Brain microvascular endothelial cell (primary cell): Measurements from ENCODE around the gene JUP.
A peak's percentile ranks its signal among the peaks of the same experiment; 100 is the strongest.
"Not testable (repeated sequence)": the region's sequence is repeated elsewhere in the genome, so short reads cannot be mapped to it uniquely, and the experiment has no call there.

Source experiments
- DNase-seq: peaks from one replicate; pipeline ENCODE4 v3.0.0-alpha.2; 2020
- H3K27ac ChIP-seq: fragments of 250-450 bp; sonication (Bioruptor Pico); 2 replicates; pipeline ENCODE4 v1.5.1; 2020; ENCODE audit warnings: mild to moderate bottlenecking, moderate library complexity
- H3K27me3 ChIP-seq: fragments of 250-450 bp; sonication (Bioruptor Pico); replicated peaks from 2 replicates; pipeline ENCODE4 v1.5.1; 2020; ENCODE audit warnings: mild to moderate bottlenecking
- H3K36me3 ChIP-seq: fragments of 250-450 bp; sonication (Bioruptor Pico); replicated peaks from 2 replicates; pipeline ENCODE4 v1.5.1; 2020; ENCODE audit warnings: mild to moderate bottlenecking
- H3K4me3 ChIP-seq: 2 replicates; pipeline ENCODE4 v1.5.1; 2011; ENCODE audit warnings: low read depth, mild to moderate bottlenecking, control low read depth, low read length, moderate library complexity
- in situ Hi-C: cut with HindIII; loops from 2 replicates; pipeline ENCODE4 v1.10.0; 2017; ENCODE audit warnings: low sequenced_read_pairs, low pct_ligation_motif_present
- TF ChIP-seq, protein P1 (sequence below): IDR thresholded peaks from 2 replicates; pipeline ENCODE4 v1.5.1; 2011; ENCODE audit warnings: low read depth, mild to moderate bottlenecking, moderate library complexity, low read length, control low read depth, inconsistent platforms; ENCODE audit errors: missing control alignments

JUP gene

DNA sequence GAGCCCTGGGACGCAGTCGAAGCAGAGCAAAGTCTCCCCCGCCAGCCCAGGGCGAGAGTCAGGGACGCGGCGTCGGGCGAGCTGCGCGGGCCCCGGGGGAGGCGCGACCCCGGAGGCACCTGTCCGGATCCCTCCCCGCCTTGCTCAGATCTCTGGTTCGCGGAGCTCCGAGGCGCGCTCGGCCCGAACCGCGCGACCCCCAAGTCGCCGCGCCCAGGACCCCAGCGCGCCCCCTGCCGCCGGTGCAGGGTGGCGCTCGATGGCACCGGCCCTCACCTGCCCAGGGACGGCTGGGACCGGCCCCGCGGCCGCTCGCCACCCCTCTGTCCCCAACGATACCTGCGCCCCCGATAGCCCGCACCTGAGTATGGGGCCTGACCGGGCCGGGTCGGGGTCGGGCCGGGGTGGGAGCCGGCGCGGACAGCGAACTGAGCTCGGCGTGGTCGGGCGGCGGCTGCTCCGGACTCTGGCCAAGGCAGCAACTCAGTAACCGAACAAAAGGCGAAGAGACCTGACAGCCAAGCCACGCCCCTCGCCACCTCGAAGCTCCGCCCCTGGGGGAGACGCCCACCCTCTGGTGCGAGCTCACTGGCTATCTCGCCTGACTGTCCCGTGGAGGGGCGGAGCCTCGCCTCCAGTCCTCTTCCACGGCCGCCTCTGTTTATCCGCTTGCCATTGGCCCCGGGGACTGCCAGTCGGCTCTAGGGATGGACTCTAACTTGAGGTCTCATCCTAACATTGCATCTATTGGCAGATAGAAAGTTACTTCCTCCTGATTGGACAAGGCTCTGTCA lies at the start of gene JUP:
Gene JUP (minus strand): TSS at position 485 of the 794 bp plus-strand sequence. CDS start 14,857 bp downstream, outside the sequence.
- no peaks in the 10 kb centered on the region for H3K27me3 ChIP-seq
- in situ Hi-C loops: no loop called here
- peak; percentile 100 for DNase-seq
- peak within 1 kb of the TSS; percentile 81 for H3K4me3 ChIP-seq
- TF ChIP-seq, protein P1, sequence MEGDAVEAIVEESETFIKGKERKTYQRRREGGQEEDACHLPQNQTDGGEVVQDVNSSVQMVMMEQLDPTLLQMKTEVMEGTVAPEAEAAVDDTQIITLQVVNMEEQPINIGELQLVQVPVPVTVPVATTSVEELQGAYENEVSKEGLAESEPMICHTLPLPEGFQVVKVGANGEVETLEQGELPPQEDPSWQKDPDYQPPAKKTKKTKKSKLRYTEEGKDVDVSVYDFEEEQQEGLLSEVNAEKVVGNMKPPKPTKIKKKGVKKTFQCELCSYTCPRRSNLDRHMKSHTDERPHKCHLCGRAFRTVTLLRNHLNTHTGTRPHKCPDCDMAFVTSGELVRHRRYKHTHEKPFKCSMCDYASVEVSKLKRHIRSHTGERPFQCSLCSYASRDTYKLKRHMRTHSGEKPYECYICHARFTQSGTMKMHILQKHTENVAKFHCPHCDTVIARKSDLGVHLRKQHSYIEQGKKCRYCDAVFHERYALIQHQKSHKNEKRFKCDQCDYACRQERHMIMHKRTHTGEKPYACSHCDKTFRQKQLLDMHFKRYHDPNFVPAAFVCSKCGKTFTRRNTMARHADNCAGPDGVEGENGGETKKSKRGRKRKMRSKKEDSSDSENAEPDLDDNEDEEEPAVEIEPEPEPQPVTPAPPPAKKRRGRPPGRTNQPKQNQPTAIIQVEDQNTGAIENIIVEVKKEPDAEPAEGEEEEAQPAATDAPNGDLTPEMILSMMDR: peak; percentile 10
- peak within 1 kb of the TSS; percentile 47 for H3K27ac ChIP-seq
- no peaks in the 10 kb centered on the region for H3K36me3 ChIP-seq

DNA sequence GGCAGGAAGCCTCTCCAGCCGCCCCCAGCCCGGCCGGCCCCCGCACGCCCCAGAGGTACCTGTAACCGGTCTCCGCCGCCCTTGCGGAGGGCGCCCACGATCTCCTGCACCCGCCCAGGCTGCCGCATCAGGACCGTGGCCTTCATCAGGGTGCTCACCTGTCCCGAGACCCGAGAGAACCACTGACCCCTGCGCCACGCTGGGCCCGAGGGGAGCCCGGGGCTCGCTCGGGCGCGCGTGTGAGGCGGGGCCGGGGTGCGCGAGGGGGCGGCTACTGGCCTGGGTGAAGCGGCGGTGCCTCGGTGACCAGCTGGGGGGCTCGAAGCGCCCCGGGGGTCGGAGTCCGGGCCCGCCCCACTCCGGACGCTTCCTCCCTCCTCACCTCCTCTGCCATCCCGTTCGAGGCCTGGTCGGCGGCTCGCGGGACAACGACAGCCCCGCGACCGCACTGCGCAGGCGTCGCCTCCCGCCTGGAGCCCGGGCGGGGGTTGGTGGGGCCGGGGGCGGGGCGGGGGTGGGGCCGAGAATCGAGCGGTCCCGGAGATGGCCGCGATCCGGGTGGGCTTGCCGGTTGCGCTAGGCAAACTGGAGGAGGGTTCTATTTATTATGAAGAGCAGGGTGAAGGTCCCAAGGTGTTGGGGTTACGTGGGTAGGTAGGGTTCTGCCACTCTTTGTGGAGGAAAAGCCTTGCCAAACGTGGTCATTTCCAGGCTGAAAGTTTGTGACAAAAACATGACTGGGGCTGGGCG lies 49.5 kb upstream of the JUP start, which contains the start of gene NT5C3B:
Gene NT5C3B (minus strand): TSS at position 433 of the 750 bp plus-strand sequence. CDS start 39 bp downstream, at position 394.
- H3K4me3 ChIP-seq: peak within 1 kb of the TSS; percentile 75
- TF ChIP-seq, protein P1: no peak
- H3K27ac ChIP-seq: no peak within 1 kb of the TSS

DNA sequence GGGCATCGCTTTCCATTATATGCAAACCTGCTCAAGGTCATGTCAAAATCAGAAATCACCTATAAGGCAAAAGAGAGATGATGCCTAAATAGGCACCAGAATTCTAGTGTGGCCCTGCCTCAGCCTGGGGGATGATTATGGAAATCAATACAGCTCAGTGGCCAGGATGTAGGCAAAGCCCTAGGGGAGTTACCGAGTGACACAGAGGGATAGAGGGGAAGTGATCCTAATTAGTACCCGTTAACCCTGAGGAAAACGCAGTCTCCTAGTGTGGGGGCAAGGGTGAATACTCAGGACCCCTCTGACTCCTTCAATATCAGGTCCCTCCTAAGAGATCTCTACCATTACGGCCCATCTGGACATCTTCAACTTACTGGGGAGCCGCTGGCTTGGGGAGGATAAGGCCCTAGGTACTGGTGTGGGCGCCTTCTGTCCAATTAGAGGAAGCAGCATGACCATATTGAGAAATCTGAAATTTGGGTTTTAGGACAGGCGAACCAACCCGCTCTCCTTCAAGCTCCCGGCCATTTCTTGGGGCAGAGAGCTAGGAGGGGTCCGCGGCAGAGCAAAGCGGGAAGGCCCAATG lies 48.8 kb upstream of the JUP start:
- H3K27ac ChIP-seq: no peak overlapping the region
- peaks cover 10% of the 10 kb centered on the region for H3K36me3 ChIP-seq
- H3K4me3 ChIP-seq: peak overlapping the region; percentile 75
- TF ChIP-seq, protein P1: no peak
- no peak for DNase-seq
- no peaks in the 10 kb centered on the region for H3K27me3 ChIP-seq
- in situ Hi-C loops: no loop called here

More for the DNA sequence above, 49.5 kb upstream of the JUP start, which contains the start of gene NT5C3B:
- no peak for DNase-seq
- H3K36me3 ChIP-seq: peaks cover 7% of the 10 kb centered on the region
- in situ Hi-C loops: no loop called here
- no peaks in the 10 kb centered on the region for H3K27me3 ChIP-seq

DNA sequence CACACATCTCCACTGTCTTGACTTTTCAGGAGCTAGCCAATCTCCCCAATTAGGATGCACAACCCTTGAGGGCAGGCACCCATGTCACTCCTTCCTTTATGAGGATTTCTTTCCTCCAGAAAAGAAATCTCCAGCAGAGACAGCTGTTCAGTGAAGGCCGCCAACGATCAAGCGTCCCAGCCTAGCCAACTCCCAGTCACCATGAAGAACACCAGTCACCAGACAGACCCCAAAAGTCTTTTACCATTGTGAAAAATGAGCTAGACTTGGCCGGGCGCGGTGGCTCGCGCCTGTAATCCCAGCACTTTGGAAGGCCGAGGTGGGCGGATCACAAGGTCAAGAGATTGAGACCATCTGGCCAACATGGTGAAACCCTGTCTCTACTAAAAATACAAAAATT lies 43.5 kb upstream of the JUP start:
- in situ Hi-C loops, H3K27ac ChIP-seq, H3K27me3 ChIP-seq, H3K4me3 ChIP-seq, DNase-seq: not testable (repeated sequence)
- peaks cover 33% of the 10 kb centered on the region for H3K36me3 ChIP-seq

DNA sequence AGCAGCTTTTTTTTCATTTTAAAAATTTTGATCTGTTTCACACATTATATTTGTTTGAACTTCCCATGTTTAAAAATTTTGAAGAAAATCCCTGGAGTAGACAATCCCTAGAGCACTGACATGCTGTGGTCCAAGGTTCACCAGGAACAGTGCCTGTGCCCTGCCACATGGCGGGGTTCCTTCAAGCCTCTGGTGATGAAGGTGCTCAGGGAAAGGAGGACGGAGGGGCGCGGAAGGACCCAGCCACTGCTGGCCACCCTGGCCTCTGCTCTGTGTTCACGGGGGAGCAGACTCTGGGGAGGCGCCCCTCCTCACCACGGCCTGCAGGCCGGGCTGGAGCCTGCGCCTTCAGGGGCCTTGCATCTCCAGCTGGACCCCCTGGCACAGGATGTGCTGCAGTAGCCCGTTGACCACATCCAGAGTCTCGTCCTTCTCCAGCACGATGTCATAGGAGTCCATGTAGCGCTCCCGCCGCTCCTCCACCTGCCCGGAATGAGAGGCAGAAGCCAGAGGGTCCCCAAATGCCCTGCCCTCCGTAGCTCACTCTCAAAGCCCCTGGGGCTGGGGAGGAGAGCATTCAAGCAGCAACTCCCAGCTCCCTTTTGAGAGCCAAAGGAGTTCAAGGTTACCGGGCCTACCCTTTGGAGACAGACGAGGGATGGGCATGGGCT lies 38.8 kb upstream of the JUP start:
- TF ChIP-seq, protein P1: no peak
- no peak for DNase-seq
- in situ Hi-C loops: no loop called here
- Histone ChIP-seq H3K27ac (no peak overlapping the region), H3K4me3 (no peak overlapping the region), H3K27me3 (no peaks in the 10 kb centered on the region), H3K36me3 (peaks cover 46% of the 10 kb centered on the region)
